ENCODE measurements around the gene TMED1.
"Not testable (repeated sequence)": the region's sequence is repeated elsewhere in the genome, so short reads cannot be mapped to it uniquely, and the experiment has no call there.

TMED1 gene, protein sequence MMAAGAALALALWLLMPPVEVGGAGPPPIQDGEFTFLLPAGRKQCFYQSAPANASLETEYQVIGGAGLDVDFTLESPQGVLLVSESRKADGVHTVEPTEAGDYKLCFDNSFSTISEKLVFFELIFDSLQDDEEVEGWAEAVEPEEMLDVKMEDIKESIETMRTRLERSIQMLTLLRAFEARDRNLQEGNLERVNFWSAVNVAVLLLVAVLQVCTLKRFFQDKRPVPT

DNA sequence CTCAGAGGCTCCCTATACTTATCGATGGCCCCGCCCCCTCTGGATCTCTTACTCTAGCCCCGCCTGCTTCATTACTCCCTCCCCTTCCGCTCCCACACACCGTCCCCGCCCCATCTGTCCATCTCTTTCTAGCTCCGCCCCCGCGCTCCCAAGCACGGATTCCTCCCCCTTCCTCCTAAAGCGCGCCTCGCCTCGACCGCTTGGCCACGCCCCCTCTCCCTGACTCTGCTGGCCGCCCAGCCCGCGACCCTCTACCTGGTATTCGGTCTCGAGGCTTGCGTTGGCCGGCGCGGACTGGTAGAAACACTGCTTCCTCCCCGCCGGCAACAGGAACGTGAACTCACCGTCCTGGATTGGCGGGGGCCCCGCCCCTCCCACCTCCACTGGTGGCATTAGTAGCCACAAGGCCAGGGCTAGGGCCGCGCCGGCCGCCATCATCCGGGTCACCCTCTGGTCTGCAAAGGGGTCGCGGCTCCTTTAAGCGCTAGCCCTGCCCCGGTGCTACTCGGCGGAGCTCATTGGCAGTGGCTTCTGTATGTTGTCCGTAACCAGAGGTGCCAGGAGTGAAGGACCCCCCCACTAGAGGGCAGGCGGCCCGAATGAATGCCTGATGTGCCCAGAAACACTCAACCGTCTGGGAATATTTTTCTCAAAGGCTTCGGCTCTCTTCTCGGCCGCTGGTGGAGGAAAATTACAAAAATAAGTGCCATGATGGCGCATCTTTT lies at the start of gene TMED1:
TSS of gene TMED1 (minus strand) at position 459 of the 725 bp plus-strand sequence. CDS start at position 438, 21 bp downstream.
- DNase-seq = peak; percentile 100

DNA sequence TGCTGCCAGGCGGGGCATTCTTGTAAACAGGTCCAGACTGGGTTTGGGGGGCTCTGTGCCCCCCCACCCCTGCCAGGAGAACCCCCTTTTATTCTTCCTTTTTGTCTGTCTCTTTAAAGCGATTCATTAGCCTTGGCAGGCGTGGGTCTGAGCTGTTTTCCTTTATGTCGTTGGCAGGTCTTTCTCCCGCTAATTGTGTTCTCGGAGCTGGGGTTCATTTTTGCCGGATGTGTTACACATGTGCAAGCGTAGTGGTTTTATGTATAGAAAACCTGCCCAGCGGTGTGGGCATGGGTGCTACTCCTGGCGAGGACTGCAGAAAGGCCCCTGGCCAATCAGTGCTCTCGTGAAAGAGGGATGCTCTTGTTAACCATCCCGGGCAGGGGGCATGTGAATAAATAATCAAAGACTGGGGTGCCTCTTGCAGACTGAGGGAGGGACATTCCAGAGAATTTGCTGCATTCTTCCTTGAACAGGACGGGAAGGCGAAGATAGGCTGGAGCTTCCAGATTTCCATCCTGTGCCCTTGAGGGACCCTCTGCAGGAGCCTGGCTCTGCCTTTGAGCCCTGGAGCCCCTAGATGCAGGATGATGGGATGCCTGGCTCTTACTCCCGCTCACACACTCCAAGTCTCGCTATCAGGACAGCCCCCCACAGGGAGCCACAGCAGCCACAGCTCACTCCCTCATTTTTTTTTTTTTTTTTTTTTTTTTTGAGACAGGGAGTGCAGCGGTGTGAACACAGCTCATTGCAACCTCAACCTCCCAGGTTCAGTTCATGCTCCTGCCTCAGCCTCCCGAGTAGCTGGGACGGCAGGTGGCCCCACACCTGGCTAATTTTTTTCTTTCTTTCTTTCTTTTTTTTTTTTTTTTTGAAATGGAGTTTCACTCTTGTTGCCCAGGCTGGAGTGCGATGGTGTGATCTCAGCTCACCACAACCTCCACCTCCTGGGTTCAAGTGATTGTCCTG lies 49.5 kb upstream of the TMED1 start:
- peak; percentile 33 for DNase-seq

DNA sequence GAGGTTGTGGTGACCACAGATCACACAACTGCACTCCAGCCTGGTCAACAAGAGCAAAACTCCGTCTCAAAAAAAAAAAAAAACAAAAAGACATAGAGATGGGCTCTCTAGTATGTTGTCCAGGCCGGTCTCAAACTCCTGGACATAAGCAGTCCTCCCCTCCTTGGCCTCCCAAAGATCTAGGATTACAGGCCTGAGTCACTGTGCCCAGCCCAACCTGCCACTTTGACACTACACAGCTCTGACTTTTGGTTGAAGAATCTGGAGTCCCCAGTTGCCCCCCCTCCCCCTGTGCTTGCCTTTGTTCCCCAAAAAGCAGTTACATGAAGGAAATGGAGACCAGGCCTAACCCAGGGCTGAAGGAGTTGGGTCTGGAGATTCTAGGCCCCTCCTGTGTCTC lies 48.3 kb upstream of the TMED1 start:
- peak; percentile 73 for DNase-seq

DNA sequence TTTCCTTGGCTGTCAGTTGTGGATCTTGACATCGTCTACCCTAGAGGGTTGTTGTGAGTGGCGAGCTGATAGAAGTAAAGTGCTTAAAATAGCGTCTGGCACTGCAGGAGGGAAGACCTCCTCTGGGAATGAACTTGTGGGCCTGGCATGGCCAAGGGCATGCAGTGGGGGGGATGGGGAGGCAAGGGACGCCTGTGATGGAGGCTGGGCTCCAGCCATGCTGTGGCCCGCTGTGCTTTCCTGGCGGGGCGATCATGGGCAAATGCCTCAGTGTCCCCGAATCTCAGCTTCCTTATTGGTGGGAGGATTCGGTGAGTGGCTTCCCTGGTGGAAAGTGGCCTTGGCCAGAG lies 46.1 kb upstream of the TMED1 start:
- no peak for DNase-seq

DNA sequence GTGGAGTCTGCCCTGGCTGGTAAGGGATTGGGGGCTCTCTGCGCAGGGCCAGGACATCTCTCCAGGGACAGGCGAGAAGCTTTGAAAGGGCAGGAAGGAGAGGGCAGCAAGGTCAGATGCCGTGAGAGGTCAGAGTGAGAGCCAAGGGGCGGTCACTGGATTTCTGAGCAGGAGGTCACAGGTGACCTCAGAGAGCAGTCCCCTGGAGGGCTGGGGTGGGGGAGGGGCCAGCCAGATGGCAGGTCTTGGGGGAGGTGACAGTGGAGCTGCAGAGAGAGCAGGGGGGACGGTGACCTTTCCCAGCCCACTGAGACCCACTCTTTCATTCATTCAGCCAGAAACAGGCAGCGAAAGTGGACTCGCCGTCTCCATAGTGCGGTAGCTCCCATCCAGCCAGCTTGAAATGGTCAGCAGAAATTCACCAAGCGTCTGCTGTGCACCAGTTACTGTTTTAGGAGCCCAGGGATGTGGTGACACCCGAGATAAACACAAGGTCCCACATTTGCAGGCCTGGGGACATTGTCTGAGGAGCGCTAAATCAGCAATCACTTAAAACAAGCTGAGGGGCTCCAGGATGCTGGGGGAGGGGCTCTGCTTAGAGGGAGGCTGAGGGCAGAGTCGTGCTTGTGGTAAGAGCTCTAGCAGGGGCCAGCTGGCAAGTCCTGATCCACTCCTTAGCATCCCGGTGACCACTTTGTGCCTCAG lies 45.5 kb upstream of the TMED1 start:
- DNase-seq = no peak

DNA sequence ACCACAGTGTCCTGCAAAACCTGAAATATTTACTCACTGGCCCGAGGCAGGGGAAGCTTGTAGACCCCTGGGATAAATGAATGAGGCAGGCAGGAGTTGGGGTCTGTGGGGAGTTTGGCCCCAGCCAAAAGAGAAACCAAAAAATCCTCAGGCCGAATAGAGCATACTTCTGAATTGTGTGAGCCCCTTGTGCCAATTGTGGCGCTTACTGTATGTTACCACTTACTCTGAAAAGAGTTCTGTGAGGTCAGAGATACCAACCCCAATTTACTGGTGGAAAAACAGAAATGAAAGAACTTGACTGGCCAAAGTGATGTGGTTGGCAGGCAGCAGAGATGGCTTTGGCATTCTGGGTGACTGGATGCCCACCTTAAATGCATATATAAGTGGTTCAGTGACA lies 42.2 kb upstream of the TMED1 start:
- no peak for DNase-seq

DNA sequence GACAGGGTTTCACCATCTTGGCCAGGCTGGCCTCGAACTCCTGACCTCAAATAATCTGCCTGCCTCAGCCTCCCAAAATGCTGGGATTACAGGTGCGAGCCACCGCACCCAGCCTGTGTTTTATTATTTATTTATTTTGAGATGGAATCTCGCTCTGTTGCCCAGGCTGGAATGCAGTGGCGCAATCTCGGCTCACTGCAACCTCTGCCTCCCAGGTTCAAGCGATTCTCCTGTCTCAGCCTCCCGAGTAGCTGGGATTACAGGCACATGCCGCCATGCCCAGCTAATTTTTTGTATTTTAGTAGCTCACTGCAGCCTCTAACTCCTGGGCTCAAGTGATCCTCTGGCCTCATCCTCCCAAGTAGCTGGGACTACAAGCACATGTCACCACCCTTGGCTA lies 41.6 kb upstream of the TMED1 start:
- DNase-seq = not testable (repeated sequence)

DNA sequence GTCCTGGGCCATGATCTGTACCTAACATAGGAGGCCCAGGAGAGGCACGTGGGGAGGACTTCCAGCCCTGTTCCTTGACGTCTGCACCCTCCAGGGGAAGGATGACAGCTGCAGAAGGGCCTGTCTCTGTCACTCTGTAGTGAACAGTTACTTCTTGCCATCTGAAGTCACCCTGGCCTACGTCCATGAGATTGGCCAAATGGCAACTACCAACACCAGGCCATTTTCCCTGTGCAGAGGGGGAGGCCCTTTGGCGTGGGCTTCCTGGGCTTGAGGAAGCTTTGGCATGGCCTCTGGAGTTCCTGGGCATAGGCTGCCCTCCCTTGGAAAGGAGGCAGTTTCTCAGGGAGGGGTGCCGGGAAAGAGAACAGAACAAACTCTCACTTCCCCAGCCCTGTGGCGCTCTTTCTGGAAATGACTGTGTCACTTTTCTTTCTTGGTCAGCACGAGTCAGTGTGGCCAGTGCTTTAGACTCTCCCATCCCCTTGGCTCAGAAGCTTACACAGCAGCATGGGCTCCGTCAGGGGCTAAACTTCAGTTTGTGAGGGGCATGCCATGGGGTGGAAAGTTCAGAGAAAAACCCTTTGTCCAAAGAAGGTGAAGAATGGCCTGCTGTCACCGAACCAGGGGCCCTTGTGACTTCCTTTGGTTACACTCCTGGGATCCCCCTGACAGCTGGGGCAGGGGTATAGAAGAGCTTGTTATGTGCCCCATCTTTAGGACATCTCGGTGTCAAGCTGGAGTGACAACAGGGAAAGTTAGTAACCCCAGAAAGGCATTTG lies 40.6 kb upstream of the TMED1 start:
- no peak for DNase-seq

DNA sequence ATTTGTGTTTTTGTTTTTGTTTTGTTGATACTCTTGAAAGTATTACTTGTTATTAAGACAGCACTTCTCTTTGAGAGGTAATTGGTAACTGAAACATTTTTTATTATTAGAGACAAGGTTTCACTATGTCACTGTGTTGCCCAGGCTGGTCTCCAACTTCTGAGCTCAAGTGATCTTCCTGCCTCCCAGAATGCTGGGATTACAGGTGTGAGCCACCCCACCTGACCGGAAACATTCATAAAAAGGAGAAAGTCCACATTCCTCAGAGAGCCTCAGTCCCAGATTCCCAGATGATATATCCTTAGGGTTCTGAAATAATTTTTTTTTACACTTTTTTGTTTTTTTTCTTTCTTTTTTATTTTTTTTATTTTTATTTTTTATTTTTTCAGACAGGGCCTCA lies 38.0 kb upstream of the TMED1 start:
- DNase-seq = no peak

DNA sequence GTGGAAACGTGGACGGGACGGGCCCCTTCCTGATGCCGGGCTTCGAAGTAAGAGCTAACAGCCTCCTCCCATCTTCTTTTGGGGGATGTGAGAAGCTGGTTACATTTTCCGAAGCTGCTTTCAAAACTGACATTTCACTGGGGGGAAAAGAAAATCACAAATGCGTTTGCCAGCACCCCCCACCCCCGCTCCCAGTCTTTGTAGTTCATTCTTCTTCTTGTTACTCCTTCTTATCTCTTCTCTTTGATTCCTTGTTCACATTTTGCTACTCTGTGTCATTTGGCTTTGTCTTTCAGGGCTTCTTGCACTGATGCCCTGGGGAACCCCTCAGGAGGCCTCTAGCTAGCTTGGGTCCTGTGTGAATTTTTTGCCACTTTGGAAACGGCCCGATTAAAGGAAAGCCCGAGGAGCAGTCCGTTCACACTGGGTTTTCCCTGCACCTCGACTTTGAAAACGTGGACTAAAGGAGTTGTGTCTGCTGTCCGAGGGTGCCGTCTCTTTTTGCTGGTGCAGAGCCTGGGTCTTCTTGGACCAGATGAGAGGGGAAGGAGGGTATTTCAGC lies 36.6 kb upstream of the TMED1 start:
- DNase-seq = no peak

DNA sequence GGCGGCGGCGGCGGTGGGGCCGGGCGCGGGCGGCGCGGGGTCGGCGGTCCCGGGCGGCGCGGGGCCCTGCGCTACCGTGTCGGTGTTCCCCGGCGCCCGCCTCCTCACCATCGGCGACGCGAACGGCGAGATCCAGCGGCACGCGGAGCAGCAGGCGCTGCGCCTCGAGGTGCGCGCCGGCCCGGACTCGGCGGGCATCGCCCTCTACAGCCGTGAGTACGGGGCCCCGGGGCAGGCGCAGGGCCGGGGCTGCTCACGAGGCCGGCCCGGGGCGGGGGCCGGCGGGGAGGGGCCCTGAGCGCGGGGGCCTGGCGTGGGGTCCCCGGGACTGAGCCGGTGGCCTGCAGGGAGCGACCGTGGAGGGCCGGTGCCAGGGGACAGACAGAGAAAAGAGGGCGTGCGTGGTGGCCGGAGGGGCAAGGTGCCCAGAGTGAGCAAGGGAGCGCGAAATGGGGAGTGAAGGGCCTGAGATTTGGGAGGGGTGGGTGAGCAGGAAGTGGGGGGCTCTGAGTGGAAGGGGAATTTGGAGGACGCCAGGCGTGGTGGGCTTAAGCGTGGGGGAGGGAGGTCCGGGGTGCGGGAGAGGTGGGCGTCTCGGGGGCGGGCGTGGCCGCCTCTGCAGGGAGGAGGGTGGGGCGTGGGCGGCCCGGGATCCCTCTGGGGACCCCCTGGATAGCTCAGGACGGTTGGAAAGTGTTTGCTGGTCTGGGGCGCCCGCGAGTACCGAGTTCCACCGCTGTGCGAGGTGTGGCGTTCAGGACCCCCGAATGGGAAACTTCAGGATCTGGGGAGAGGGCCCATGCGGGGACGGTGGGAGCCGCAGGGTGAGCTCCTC lies 35.9 kb upstream of the TMED1 start:
- DNase-seq = peak; percentile 34

DNA sequence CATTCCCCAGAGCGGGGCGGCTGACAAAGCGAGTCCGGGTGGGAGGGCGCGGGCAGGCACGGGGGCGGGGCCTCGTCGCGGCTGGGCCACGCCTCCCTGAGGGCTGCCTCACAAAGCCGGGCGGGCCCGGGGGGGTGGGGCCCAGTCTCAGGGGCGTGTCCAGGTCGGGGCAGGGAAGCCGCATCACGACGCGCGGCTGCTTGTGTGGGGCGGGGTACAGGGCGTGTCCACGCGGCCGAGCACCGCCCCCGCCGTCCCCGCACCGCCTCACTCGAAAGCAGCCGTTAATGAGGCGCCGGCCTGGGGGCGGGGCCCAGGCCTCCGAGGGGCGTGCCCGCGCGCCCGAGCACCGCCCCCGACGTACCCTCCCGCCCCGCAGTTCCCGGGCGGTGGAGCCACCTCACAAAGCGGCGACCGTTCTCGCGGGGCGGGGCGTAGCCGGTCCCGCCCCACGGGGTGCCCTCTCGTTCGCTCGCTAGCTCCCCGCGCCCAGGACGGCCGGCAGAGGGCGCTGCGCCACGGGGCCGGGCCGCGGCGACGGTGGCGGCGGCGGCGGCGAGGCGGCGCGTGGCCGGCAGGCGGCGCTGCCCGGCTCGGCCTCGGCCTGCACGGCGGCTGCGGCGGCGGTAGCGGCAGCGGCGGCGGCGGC lies 35.1 kb upstream of the TMED1 start, which contains the start of gene CARM1:
TSS of gene CARM1 (plus strand) at position 599 of the 649 bp plus-strand sequence. CDS start 150 bp downstream, outside the sequence.
- DNase-seq = peak; percentile 98

DNA sequence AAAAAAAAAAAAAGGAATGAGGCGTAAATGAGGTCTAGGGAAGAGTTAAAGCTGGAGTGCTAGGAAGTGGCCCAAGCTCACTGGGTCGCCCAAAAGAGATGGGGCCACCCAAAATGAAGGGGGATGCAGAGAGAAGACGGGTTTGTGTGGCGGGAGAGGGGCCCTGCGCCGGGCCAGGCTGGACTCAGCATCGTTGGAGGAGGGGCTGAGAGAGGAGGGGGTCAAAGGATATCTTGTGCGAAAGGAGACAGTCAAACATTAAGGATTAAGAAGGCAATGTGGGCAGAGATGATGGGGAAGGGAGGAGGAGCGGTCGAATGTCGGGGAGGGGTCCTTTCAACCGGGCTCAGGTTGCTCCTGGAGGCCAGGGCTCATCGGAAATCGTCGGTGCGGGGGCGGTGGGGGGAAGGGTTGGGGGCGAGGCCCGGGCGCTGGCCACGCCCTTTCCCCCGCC lies 34.5 kb upstream of the TMED1 start:
- DNase-seq = no peak

DNA sequence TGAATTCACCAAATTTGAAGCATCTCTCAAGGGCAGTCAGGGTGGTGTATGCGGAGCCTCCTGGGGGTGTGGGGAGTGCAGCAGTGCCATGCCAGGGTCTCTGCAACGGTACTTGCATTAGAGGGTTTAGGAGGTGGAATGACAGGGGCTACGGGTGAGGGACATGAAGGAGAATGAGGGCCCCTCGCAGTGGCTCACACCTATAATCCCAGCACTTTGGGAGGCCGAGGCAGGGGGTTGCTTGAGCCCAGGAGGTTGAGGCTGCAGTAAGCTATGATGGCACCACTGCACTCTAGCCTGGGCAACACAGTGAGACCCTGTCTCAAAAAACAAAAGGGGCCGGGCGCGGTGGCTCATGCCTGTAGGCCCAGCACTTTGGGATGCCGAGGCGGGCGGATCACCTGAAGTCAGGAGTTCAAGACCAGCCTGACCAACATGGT lies 33.9 kb upstream of the TMED1 start:
- not testable (repeated sequence) for DNase-seq

DNA sequence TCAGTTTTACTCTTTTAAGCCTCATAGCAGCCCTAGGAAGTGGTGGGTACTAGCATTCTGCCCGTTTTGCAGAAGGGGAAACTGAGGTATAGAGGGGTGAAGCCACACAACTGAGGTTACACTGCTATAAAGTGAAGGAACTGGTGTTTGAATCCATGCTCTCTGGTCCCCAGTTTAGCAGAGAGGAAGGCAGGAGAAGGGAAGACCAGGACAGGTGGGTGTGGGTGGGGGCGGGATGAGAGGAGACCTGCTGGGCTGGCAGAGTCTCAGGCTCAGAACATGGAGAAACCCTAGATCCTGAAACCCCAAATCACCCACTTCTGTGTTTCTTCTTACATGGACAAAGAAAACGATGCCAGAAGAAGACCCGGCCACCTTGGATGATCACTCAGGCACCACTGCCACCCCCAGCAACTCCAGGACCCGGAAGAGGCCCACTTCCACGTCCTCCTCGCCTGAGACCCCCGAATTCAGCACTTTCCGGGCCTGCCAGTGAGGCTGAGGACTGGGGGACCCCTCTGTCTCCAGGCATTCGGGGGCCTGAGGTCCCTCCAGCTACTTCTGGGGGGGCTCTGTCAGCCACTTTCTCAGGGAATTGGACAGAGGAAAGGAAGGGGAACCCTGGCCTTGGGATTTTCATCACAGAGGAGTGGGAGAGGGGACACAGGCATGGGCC lies 33.0 kb upstream of the TMED1 start:
- DNase-seq = no peak

DNA sequence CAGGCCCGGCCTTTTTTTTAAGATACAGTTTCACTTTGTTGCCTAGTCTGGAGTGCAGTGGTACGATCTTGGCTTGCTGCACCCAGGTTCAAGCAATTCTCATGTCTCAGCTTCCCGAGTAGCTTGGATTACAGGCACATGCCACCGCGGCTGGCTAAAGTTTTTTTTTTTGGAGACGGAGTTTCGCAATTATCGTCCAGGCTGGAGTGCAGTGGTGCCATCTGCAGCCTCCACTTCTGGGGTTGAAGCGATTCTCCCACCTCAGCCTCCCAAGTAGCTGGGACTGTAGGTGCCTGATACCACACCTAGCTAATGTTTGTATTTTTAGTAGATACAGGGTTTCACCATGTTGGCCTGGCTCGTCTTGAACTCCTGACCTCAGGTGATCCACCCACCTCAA lies 30.5 kb upstream of the TMED1 start:
- no peak for DNase-seq

DNA sequence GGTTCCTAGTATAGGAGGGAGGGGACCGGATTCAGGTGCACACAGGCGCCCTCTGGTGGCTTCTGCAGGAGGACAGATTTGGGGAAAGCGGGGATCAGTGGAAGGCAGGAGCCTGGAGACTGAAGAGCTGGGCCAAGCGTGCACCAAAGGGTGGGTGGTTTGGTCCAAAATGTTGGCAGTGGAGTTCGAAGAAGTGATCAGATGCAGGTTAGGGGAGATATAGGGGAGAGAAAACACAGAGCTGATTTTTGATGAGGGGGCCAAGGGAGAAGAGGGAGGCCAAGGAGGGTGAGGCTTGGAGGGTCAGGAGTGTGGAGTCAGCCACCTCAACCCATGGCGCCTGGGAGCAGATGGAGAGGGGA lies 28.5 kb upstream of the TMED1 start:
- peak; percentile 70 for DNase-seq

DNA sequence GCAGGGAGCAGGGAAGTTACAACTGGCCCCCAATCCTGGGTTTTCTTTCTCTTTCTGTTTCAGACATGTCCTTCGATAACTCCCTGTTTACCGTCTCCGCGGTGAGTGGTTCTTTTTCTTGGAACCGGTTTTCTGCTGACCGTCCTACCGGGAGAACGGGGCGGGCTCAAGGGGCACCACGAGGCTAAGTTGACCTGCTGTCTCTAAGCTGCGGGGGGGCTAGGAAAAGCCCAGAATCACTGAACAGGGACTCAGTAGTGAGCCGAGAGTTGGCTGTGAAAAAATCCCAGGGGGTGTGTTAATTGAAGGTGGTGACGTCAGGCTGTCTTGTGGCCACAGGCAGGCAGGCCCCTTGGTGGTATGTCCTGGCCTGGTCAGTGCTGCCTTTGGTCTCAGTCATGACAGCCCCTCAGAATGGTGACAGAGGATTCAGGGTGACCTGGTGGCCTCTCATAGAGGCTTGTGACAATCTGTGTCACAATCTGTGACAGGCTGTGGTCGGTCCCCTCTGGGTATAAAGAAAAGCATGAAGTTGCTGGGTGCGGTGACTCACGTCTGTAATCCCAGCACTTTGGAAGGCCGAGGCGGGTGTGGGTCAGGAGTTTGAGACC lies 27.2 kb upstream of the TMED1 start:
- DNase-seq = peak; percentile 31

DNA sequence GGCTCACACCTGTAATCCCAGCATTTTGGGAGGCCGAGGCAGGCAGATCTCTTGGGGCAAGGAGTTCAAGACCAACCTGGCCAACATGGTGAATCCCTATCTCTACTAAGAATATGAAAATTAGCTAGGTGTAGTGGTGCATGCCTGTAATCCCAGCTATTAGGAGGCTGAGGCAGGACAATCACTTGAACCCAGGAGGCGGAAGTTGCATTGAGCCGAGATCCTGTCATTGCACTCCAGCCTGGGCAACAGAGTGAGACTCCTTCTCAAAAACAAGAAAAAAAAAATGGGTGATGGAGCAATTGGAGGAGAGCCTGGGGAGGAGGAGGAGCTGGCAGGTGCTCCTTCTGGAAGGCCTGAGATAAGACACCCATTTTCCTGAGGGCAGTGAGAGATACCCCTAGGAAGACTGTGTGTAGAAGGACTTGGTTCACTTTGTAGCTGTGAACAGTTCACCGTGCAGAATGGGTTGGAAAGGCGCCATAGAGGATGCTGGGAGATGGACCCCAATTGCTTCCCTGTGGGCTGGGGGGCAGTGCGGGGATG lies 26.6 kb upstream of the TMED1 start:
- DNase-seq = no peak
